Stimulated activated CD4-positive, alpha-beta T cell treated with anti-CD3 and anti-CD28 coated beads, Interleukin-1b, Interleukin-23, amount 100 ng/mL, for 1 hour (primary cell): ENCODE results near the gene CACNA1F.

Source experiments
- DNase-seq, 2 donors: peaks; one replicate each; pipeline ENCODE4 v3.0.0-alpha.2; 2020; ENCODE audit warnings: low read depth in 2 of 2

The CACNA1F gene

DNA sequence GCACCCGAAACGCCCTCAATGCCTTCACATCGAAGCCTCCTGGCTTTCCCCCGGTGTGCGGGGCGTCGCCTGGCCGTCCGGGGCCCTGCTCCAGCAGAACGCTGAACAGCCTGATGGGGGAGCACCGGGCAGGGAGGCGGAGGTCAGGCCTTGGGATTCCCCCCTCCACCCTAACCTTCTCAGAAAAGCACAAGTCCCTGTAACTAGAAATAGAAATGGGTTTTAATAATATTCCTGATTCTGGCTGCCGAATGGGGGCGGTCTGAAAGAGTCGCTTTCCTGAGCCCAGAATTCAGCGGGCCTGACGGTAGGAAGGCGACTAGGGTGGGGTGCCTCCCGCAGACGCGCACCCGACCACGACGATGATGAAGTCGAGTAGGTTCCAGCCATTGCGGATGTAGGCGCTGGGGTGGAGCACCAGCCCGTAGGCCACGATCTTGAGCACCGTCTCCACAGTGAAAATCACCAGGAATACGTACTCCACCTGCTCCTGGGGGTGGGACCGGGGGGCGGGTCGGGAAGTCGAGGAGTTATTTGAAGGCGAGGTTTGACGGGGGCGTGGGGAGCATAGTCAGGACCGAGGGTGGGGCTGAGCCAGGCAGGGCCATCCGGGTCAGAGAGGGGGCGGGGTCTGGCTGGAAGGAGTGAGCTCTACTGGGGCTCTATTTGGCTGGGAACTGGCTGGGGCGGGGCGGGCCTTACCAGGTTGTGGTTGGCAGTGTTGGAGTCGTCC, 2.5 kb downstream of the CACNA1F start:
- DNase-seq = peak in 1 of 2 donors; percentile 1

- no peak for DNase-seq
Measured at GRCh38 chrX:49228185-49228584, 5.0 kb downstream of the CACNA1F start.

DNA sequence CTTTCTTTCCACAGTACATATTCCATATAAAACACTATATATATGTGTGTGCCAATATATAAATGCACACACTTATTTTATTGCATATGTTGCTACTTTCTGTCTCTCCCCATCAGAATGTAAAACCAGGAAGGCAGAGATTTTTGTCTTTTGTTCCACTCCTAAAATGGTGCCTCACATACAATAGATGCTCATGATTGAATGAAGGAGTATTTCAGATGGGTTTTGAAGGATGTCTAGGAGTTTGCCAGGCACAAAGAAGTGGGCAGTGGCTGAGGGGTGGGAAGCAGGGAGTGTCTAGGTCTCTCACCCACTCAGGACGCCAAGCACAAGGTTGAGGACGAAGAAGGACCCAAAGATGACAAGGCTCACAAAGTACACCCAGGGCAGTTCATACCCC, 5.4 kb downstream of the CACNA1F start:
- DNase-seq = no peak

DNA sequence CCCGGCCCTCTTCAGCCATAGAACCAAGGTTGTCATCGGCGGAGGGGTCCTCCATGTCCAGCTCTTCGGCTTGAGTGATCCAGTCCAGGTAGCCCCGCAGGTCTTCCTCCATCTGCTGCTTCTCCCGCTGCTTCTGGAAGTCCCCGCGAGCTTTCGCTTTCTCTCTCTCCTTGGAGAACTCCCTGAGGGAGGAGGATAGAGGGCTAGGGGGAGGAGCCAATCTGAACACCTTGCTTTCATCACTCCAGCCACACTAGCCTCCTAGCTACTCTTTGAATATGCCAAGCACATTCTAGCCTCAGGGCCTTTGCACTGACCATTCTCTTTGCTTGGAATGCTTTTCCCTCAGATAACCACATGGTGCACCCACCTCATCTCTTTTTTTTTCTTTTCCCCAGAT, 6.2 kb downstream of the CACNA1F start:
- no peak for DNase-seq

GRCh38 chrX:49225858-49226257, 7.3 kb downstream of the CACNA1F start:
- no peak for DNase-seq

GRCh38 chrX:49221868-49222267, 11.3 kb downstream of the CACNA1F start:
- DNase-seq = no peak

GRCh38 chrX:49220100-49220499, 13.0 kb downstream of the CACNA1F start:
- DNase-seq = no peak

- DNase-seq = no peak
Measured at GRCh38 chrX:49214996-49215526, 18.1 kb downstream of the CACNA1F start.

DNA sequence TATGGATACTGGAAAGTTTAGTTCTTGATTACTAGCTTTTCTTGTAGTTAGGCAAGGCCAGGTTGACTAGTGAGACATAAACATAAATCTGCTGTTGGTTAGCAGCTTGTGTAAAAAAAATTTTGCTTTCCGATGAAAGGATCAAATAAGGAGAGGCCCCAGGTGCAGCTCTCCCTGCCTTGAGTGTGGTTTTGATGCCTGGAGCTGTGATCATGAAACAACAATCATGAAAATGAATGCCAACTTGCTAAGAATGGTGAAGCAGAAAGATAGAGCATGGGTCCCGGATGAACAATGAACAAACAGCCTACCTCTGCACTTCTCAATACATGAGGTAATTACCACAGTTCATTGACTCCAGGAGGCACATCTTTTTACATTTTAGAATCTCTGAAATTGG, 18.7 kb downstream of the CACNA1F start:
- no peak for DNase-seq

DNA sequence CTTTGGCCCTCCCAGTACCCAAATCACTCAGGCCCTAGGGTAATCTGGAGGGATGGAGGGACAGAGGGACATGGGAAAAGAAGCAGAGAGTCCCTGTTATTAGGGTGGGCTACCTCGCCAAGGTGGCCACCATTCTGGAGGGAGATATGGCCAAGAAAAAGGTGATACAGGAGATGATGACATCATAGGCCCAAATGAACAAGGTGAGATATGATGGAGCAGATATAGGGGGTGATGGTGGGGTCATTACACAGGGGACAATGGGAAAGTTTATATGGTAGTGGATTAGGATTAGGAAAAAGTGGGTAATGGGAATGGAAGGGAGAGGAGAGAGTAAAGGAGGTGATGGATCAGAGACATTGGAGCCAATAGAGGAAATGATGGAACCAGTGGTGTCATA, 20.3 kb downstream of the CACNA1F start:
- DNase-seq = no peak

- DNase-seq = no peak
Measured at GRCh38 chrX:49212209-49212608, 20.9 kb downstream of the CACNA1F start.

GRCh38 chrX:49211074-49211473, 22.1 kb downstream of the CACNA1F start:
- DNase-seq = no peak

DNA sequence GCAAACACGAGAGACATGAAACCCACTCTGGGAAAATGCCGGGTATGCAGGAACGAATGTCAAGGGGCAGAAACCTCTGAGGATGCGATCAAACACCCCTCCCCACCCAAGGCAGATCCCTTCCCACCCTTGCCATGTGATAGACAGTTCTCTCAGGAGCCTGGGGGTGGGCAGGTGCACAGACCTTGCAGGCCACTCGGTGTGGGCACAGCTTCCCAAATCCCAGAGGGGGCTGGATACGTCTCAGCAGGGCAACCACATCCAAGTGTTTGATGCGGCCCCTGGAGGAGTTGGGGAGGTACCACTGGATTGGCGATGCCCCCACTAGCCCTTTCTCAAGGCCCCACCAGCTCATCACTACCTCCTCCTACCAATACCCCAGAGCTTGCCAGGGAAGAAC, 22.7 kb downstream of the CACNA1F start:
- no peak for DNase-seq

GRCh38 chrX:49209434-49210251, 23.5 kb downstream of the CACNA1F start:
- no peak for DNase-seq

DNA sequence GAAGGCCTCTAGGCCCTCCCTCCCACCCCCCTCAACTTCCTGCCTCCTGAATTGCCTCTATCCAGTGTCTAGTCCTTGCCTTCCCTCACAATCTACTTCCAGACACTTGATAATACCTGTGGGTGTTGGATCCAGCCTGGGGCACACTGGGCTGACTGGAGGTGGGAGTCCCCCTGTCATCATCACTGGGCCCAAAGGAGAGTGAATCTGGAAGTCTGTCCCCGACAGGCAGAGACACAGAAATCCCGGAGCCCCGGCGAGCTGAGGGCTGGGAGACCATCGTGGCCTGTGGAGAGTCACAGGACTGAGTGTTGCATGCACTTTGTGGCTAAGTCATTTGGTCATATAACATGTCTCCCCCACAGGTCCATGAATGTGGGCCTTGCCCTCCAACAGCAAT, 24.7 kb downstream of the CACNA1F start:
- DNase-seq = no peak

DNA sequence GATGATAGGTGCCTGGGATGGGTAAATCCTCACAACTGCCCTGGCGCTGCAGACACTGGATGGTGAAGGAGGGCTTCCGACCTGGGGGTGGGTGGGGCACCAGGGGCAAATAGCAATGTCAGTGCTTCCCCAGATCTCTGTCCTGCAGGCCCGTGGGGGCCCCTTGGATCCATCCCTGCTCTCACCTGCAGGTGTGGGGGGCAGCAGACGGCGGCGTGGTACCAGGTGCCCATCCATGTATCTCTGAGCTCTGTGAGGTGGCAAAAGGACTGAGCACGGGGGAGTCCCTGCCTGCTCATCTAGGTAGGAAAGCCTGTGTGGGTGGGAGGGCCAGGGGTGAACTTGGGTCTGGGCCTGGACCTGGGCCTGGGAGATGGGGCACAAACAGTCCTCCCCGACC, 26.6 kb downstream of the CACNA1F start:
- DNase-seq = no peak

GRCh38 chrX:49205443-49205842, 27.7 kb downstream of the CACNA1F start:
- no peak for DNase-seq

- DNase-seq = no peak
Measured at GRCh38 chrX:49204709-49205108, 28.4 kb downstream of the CACNA1F start.

- DNase-seq = no peak
Measured at GRCh38 chrX:49204017-49204416, 29.1 kb downstream of the CACNA1F start.

- DNase-seq = no peak
Measured at GRCh38 chrX:49203536-49203935, 29.6 kb downstream of the CACNA1F start.

DNA sequence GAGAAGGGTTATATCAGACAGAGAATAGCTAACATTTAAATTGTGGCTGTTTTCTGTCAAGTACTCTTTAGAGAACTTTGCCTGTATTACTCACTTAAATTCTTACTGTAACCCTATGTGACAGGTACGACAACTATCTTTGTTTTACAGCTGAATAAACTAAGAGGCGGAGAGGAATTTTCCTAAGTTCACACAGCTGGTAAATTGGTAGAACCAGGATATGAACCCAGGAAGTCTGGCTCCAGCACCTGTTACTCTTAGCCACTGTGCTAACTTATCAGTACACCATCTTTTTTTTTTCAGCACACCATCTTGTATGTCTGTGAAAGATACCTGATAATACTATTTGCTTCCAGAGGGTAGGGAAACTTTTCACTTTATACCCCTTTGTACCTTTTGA, 31.1 kb downstream of the CACNA1F start:
- no peak for DNase-seq

- peak; percentile 70 to 76 for DNase-seq
Measured at GRCh38 chrX:49199906-49200771, 33.0 kb downstream of the CACNA1F start, which contains the start of gene SYP. Gene SYP (minus strand): TSS chrX:49200193. CDS start chrX:49200186, 7 bp downstream.
